HepG2 (cell line): ENCODE data around the gene BICRAL. TPM values are rescaled to one million over a fixed set of nuclear protein-coding genes. Genes with fewer than 3 reads are reported as not detected.

Experiments
- ATAC-seq: fragments of 200-7000 bp; cut with Tn5 transposase; 3 replicates; pipeline ENCODE4 v1.9.1; 2020; ENCODE audit warnings: mild to moderate bottlenecking, moderate library complexity
- BruUV-seq: library from RNA; stranded (reverse); fragments of 400-500 nt; replicated peaks from 2 replicates; lab custom pipeline; 2021; lab: Mats Ljungman, UMichigan
- CTCF ChIA-PET: fragments of 300-600 bp; formaldehyde crosslinking; extraction: SDS; loops from one replicate; lab custom pipeline; 2021; ENCODE audit warnings: low total read pairs, inconsistent platforms, low intra/inter-chr PET ratio; lab: Yijun Ruan, JAX
- POLR2A ChIA-PET: fragments of 350-600 bp; sonication (Branson Sonifier 250); formaldehyde crosslinking; loops from one replicate; lab custom pipeline; 2020; ENCODE audit warnings: antibody characterized with exemption, inconsistent platforms; lab: Yijun Ruan, JAX
- DNase-seq: peaks from one replicate; pipeline ENCODE4 v3.0.0-alpha.2; 2015; ENCODE audit warnings: low spot score
- FAIRE-seq: peaks from 3 replicates; lab custom pipeline; 2011; peaks lifted over from hg19 to GRCh38; lab: Jason Lieb, UNC
- H2AFZ ChIP-seq: one replicate; pipeline ENCODE4 v1.6.1; 2011; ENCODE audit warnings: low read length, inconsistent platforms
- H3K27ac ChIP-seq: fragments of 300-600 bp; 3 replicates; pipeline ENCODE4 v1.8.0; 2011; ENCODE audit warnings: mixed run types, mild to moderate bottlenecking, mixed read lengths, low read length, inconsistent platforms; ENCODE audit not compliant: insufficient read depth; ENCODE audit errors: extremely low read length
- H3K27me3 ChIP-seq, 2 experiments: fragments of 200-600 bp in 1 of 2; 2 replicates in 1 of 2; 3 replicates in 1 of 2; pipeline versions ENCODE4 v1.6.0 to v1.8.0; 2011; ENCODE audit warnings: low read length in 2 of 2, mild to moderate bottlenecking in 2 of 2, moderate library complexity in 2 of 2, inconsistent platforms in 1 of 2; ENCODE audit not compliant: insufficient read depth in 2 of 2, control insufficient read depth in 1 of 2
- H3K36me3 ChIP-seq, 2 experiments: fragments of 200-600 bp in 1 of 2; replicated peaks in 1 of 2; 2 replicates in 1 of 2; 3 replicates in 1 of 2; pipeline versions ENCODE4 v1.5.1 to v1.8.0; 2011; ENCODE audit warnings: low read length in 2 of 2, inconsistent platforms in 1 of 2; ENCODE audit not compliant: insufficient read depth in 2 of 2, control insufficient read depth in 1 of 2
- H3K4me1 ChIP-seq: 2 replicates; pipeline ENCODE4 v1.5.1; 2012; ENCODE audit warnings: low read length, inconsistent platforms; ENCODE audit not compliant: insufficient read depth
- H3K4me2 ChIP-seq: 2 replicates; pipeline ENCODE4 v1.6.0; 2011; ENCODE audit warnings: low read depth, low read length, inconsistent platforms
- H3K4me3 ChIP-seq, 3 experiments: fragments of 200-600 bp in 1 of 3; sonication (generic), shearing (Covaris generic) in 1 of 3; replicated peaks in 1 of 3; 2 replicates each; pipeline ENCODE4 v1.5.1; 2011 to 2016; ENCODE audit warnings: low read length in 3 of 3, inconsistent platforms in 2 of 3, low read depth in 2 of 3, mild to moderate bottlenecking in 2 of 3, control low read depth in 1 of 3, mixed read lengths in 1 of 3; ENCODE audit not compliant: insufficient read depth in 1 of 3
- H3K79me2 ChIP-seq: one replicate; pipeline ENCODE4 v1.6.1; 2011; ENCODE audit warnings: low read length, inconsistent platforms; ENCODE audit not compliant: insufficient read depth
- H3K9ac ChIP-seq: 2 replicates; pipeline ENCODE4 v1.6.0; 2011; ENCODE audit warnings: mild to moderate bottlenecking, low read depth, low read length, inconsistent platforms; ENCODE audit not compliant: insufficient read depth
- H3K9me3 ChIP-seq: 2 replicates; pipeline ENCODE4 v1.5.1; 2012; ENCODE audit warnings: mild to moderate bottlenecking, low read length
- H4K20me1 ChIP-seq: 2 replicates; pipeline ENCODE4 v1.6.0; 2011; ENCODE audit warnings: inconsistent platforms, mild to moderate bottlenecking, low read length, moderate library complexity; ENCODE audit not compliant: insufficient read depth
- CREB1 ChIP-seq, 2 experiments: fragments of 450-650 bp in 1 of 2; IDR thresholded peaks; 2 replicates each; pipeline ENCODE4 v1.6.1; 2016 to 2017; ENCODE audit warnings: control low read depth in 1 of 2, mild to moderate bottlenecking in 1 of 2, missing compliant biosample characterization in 1 of 2, missing genetic modification characterization in 1 of 2
- GPN1 ChIP-seq: sonication (generic); formaldehyde crosslinking; IDR thresholded peaks from 2 replicates; pipeline ENCODE4 v1.5.1; 2020; ENCODE audit warnings: missing genetic modification reagents, borderline replicate concordance
- MEIS2 ChIP-seq: sonication (generic); formaldehyde crosslinking; IDR thresholded peaks from 2 replicates; pipeline ENCODE4 v1.9.0; 2021; ENCODE audit warnings: mild to moderate bottlenecking, missing genetic modification reagents
- MIXL1 ChIP-seq: IDR thresholded peaks from 2 replicates; pipeline ENCODE4 v1.6.1; 2016
- SMYD3 ChIP-seq: sonication (generic); formaldehyde crosslinking; IDR thresholded peaks from 2 replicates; pipeline ENCODE4 v1.8.1; 2023; ENCODE audit warnings: mild to moderate bottlenecking, missing genetic modification reagents
- ZNF629 ChIP-seq: sonication (generic); formaldehyde crosslinking; conservative IDR thresholded peaks from 2 replicates; pipeline ENCODE4 v1.5.0; 2020; ENCODE audit warnings: missing genetic modification reagents
- WGBS: methylation state at CpG from one replicate; pipeline ENCODE4 v1.1.6; 2017; ENCODE audit warnings: low lambda C conversion rate; 5-methylcytosine and 5-hydroxymethylcytosine counted together
- in situ Hi-C: cut with HindIII; loops from 2 replicates; pipeline ENCODE4 v1.10.0; 2017; ENCODE audit warnings: low pct_unique_long_range_greater_than_20kb; ENCODE audit not compliant: extremely low pct_ligation_motif_present
- intact Hi-C: fragments of 100-400 bp; cut with micrococcal nuclease; formaldehyde crosslinking; loops from one replicate; pipeline ENCODE4 v1.10.0; 2022; ENCODE audit not compliant: unreplicated experiment
- polyA plus RNA-seq, 8 experiments: library from polyadenylated mRNA; depleted of rRNA in 3 of 8; stranded (reverse) in 7 of 8; unstranded in 1 of 8; fragments of >200 nt; fragmentation: Illumina TruSeq in 4 of 8; extraction: Trizol in 4 of 8; gene quantifications; 2 replicates each; pipeline versions ENCODE4 v1.2.1 to v1.2.3, GENCODE V29; 2011 to 2016; ENCODE audit warnings: low read depth in 4 of 8, missing spikeins in 1 of 8, mixed read lengths in 1 of 8; ENCODE audit not compliant: insufficient read depth in 1 of 8
- total RNA-seq, 5 experiments: library from RNA; depleted of rRNA; stranded (reverse); fragments of >200 nt; fragmentation: Illumina TruSeq; extraction: Trizol; gene quantifications; 2 replicates each; pipeline ENCODE4 v1.2.3, GENCODE V29; 2016; ENCODE audit warnings: low read depth in 1 of 5
- TF ChIP-seq, protein P1 (sequence below): sonication (generic); formaldehyde crosslinking; IDR thresholded peaks from 2 replicates; pipeline ENCODE4 v1.4.0; 2020; ENCODE audit warnings: missing genetic modification reagents, borderline replicate concordance
- TF ChIP-seq, protein P2 (sequence below): sonication (generic); formaldehyde crosslinking; IDR thresholded peaks from 2 replicates; pipeline ENCODE4 v1.5.0; 2020; ENCODE audit warnings: missing genetic modification reagents, mild to moderate bottlenecking, borderline replicate concordance
- TF ChIP-seq, protein P3 (sequence below): IDR thresholded peaks from 2 replicates; pipeline ENCODE4 v1.6.1; 2016; ENCODE audit warnings: low read depth

The BICRAL gene
- total and polyA plus RNA-seq, 2 of the 13 experiments (the other 11 are each of a cell fraction or from before 2014, with no cell fraction given): 5.0 to 13.5 TPM

DNA sequence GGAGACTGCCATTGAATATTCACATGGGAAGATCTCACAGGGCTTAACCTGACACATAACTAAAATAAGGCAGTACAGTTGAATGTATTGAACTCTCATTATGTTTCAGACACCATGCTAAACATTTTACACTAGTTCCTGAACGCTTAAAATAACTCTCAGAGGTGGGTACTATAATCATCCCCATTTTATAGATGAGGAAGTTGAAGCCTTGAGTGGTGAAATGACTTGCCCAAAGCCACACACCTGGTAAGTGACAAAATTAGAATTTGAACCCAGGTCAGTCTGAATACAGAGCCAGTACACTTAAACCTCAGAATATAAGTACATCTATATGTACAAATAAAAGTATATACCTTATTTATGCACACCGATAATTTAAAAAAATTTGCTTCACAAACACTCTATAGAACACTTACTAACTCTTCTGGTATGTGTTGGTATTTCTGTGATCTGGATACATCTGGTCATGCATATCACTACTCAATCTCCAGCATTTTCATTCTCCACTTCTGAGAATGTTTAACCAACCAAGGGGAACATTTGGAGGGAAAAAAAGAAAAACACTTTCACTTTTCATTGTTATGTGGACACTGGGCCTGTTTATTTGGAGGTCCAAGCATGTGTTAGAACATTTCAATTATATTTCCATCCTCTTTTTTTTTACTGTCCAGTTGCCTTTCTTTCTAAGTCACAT is 4.6 kb upstream of the BICRAL start (continued):
- peak; percentile 62 for TF ChIP-seq ZNF629 (CRISPR knock-in tag)
- TF ChIP-seq, protein P1, sequence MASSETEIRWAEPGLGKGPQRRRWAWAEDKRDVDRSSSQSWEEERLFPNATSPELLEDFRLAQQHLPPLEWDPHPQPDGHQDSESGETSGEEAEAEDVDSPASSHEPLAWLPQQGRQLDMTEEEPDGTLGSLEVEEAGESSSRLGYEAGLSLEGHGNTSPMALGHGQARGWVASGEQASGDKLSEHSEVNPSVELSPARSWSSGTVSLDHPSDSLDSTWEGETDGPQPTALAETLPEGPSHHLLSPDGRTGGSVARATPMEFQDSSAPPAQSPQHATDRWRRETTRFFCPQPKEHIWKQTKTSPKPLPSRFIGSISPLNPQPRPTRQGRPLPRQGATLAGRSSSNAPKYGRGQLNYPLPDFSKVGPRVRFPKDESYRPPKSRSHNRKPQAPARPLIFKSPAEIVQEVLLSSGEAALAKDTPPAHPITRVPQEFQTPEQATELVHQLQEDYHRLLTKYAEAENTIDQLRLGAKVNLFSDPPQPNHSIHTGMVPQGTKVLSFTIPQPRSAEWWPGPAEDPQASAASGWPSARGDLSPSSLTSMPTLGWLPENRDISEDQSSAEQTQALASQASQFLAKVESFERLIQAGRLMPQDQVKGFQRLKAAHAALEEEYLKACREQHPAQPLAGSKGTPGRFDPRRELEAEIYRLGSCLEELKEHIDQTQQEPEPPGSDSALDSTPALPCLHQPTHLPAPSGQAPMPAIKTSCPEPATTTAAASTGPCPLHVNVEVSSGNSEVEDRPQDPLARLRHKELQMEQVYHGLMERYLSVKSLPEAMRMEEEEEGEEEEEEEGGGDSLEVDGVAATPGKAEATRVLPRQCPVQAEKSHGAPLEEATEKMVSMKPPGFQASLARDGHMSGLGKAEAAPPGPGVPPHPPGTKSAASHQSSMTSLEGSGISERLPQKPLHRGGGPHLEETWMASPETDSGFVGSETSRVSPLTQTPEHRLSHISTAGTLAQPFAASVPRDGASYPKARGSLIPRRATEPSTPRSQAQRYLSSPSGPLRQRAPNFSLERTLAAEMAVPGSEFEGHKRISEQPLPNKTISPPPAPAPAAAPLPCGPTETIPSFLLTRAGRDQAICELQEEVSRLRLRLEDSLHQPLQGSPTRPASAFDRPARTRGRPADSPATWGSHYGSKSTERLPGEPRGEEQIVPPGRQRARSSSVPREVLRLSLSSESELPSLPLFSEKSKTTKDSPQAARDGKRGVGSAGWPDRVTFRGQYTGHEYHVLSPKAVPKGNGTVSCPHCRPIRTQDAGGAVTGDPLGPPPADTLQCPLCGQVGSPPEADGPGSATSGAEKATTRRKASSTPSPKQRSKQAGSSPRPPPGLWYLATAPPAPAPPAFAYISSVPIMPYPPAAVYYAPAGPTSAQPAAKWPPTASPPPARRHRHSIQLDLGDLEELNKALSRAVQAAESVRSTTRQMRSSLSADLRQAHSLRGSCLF (CRISPR knock-in tag): no peak
- TF ChIP-seq, protein P2, sequence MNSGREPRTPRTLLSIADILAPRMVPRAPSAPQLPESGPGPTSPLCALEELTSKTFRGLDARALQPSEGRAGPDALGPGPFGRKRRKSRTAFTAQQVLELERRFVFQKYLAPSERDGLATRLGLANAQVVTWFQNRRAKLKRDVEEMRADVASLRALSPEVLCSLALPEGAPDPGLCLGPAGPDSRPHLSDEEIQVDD (CRISPR knock-in tag): no peak

DNA sequence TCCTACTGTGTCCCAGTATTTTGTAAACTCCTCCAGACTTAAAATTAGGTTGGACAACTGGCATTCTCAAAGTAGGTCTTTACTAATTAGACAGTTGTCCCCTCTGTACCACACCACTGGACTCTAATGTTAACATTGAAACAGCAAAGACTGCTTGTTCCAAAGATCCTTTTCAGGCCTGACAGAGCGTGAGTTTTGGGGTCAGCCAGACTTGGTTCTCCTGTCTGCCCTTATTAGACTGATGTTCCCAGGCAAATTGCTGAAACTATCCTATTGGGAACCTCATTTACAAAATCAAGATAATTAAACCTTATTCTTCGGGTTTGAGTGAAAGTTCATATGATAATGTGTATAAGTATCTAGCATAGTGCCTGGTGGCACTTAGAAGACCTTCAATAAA is 3.7 kb upstream of the BICRAL start:
- CTCF ChIA-PET: no interaction called here
- no peak for DNase-seq

More for the DNA sequence above, 3.7 kb upstream of the BICRAL start:
- ATAC-seq (peak; percentile 35; the same call in 2 of the 3 replicates), FAIRE-seq (peak; percentile 39)
- Histone ChIP-seq H3K79me2 (peaks cover 8% of the 10 kb centered on the region), H3K27me3 (no peaks in the 10 kb centered on the region), H3K4me2 (peak overlapping the region; percentile 40), H4K20me1 (no peaks in the 10 kb centered on the region), H3K36me3 (no peaks in the 10 kb centered on the region), H3K27ac (peak overlapping the region; percentile 25), H3K4me1 (peaks cover 40% of the 10 kb centered on the region), H3K9ac (peak overlapping the region; percentile 6; the same call in 1 of the 2 replicates), H3K4me3 (no peak overlapping the region), H3K9me3 (no peaks in the 10 kb centered on the region), H2AFZ (no peak overlapping the region)
- in situ Hi-C loops (no loop called here), intact Hi-C loops (no loop called here)
- BruUV-seq: no TSS peak
- POLR2A ChIA-PET: interaction anchor here (11.1 kb wide), 1 partner anchor 32 kb away, joined by 270 read pairs; the partner anchor contains the start of gene TBCC
- TF ChIP-seq MEIS2 (CRISPR knock-in tag) (no peak), GPN1 (CRISPR knock-in tag) (no peak), SMYD3 (CRISPR knock-in tag) (0 out of 2 replicates have a peak, but pooled peaks have one; percentile 28), CREB1 (IDR thresholded peaks at IDR 0.05) (no peak), CREB1 (CRISPR knock-in tag; IDR thresholded peaks at IDR 0.05) (peak; percentile 31; the same call in 1 of the 2 replicates), MIXL1 (peak; percentile 80; the same call in 1 of the 2 replicates)
- TF ChIP-seq, protein P3, sequence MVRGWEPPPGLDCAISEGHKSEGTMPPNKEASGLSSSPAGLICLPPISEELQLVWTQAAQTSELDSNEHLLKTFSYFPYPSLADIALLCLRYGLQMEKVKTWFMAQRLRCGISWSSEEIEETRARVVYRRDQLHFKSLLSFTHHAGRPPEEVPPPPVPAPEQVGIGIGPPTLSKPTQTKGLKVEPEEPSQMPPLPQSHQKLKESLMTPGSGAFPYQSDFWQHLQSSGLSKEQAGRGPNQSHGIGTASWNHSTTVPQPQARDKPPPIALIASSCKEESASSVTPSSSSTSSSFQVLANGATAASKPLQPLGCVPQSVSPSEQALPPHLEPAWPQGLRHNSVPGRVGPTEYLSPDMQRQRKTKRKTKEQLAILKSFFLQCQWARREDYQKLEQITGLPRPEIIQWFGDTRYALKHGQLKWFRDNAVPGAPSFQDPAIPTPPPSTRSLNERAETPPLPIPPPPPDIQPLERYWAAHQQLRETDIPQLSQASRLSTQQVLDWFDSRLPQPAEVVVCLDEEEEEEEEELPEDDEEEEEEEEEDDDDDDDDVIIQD: no peak
- WGBS: 21% methylated on average over 2 of the region's 2 CpGs
